MM.1S (cell line): ENCODE results near the gene PCSK4.

Experiments used
- EZH2 ChIP-seq: fragments of 300-600 bp; sonication (generic); optimal IDR thresholded peaks from 2 replicates; pipeline ENCODE3; 2017; ENCODE audit warnings: low read depth, mild to moderate bottlenecking, antibody characterized with exemption, low read length, mixed read lengths
- EZH2phosphoT487 ChIP-seq: fragments of 300-600 bp; sonication (generic); IDR thresholded peaks from 2 replicates; pipeline ENCODE4 v1.6.1; 2018; ENCODE audit warnings: antibody characterized with exemption, low read length
- TF ChIP-seq, protein P1 (sequence below): fragments of 300-600 bp; sonication (generic); IDR thresholded peaks from 2 replicates; pipeline ENCODE4 v1.5.1; 2016; ENCODE audit warnings: antibody characterized with exemption, low read length, mixed read lengths

DNA sequence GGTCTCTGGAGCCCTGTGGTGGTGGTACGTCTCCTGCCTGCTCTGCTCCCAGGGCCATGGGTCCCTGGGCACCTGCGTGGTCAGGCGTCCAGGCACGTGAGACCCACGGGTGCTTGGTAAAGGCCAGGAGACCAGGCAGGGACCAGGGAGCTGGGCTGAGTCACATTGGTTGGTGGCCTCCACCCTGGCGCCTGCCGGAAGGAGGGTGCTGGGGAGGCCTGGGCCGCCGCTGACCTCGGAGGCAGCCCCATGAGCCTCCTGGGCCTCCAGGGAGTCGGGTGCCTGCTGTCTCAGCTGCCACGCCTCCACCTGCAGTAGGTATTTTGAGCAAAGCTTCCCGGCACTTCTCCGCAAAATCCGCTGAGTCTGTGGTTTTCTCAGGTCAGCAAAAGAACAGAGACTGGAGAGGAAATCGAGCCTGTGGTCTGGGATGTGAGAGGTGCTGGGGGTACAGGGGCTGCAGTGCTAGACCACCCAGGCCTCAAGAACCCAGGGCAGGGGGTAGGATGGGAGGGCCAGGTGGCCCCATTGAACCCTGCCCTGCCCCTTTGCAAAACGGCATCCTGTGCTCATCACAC is 30.1 kb upstream of the PCSK4 start:
- TF ChIP-seq, protein P1, sequence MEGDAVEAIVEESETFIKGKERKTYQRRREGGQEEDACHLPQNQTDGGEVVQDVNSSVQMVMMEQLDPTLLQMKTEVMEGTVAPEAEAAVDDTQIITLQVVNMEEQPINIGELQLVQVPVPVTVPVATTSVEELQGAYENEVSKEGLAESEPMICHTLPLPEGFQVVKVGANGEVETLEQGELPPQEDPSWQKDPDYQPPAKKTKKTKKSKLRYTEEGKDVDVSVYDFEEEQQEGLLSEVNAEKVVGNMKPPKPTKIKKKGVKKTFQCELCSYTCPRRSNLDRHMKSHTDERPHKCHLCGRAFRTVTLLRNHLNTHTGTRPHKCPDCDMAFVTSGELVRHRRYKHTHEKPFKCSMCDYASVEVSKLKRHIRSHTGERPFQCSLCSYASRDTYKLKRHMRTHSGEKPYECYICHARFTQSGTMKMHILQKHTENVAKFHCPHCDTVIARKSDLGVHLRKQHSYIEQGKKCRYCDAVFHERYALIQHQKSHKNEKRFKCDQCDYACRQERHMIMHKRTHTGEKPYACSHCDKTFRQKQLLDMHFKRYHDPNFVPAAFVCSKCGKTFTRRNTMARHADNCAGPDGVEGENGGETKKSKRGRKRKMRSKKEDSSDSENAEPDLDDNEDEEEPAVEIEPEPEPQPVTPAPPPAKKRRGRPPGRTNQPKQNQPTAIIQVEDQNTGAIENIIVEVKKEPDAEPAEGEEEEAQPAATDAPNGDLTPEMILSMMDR = no peak
- no peak for TF ChIP-seq EZH2
- TF ChIP-seq EZH2phosphoT487 = no peak
